ENCODE data around the gene EDIL3. TPM values are rescaled to one million over a fixed set of nuclear protein-coding genes. Genes with fewer than 3 reads are reported as not detected.

The EDIL3 gene
- total RNA-seq, 1 experiment from 2014 or later: 0.32 TPM

DNA sequence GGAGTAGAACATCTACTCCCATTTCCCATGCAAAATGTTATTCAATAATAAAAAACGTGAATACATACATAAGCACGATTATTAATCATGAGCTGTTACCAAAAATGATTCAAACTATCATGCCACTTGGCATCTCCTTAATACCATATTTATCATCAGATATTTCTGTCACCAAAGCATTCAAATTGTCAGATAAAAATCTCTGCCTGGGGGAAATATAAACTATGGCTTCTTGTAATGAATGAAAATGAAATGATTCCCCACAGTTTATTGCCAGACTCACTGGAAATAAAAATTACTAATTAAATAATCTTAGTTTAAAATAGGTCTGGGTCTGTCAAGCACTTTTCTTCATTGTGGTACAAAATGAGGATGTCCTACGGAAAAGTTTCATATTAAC is 265.4 kb downstream of the EDIL3 start (continued):
- TF ChIP-seq, protein P1, sequence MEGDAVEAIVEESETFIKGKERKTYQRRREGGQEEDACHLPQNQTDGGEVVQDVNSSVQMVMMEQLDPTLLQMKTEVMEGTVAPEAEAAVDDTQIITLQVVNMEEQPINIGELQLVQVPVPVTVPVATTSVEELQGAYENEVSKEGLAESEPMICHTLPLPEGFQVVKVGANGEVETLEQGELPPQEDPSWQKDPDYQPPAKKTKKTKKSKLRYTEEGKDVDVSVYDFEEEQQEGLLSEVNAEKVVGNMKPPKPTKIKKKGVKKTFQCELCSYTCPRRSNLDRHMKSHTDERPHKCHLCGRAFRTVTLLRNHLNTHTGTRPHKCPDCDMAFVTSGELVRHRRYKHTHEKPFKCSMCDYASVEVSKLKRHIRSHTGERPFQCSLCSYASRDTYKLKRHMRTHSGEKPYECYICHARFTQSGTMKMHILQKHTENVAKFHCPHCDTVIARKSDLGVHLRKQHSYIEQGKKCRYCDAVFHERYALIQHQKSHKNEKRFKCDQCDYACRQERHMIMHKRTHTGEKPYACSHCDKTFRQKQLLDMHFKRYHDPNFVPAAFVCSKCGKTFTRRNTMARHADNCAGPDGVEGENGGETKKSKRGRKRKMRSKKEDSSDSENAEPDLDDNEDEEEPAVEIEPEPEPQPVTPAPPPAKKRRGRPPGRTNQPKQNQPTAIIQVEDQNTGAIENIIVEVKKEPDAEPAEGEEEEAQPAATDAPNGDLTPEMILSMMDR (IDR thresholded peaks at IDR 0.05 in 2 of 3, conservative IDR thresholded peaks at IDR 0.05 in 1 of 3; ENCODE audit: borderline replicate concordance in 1 of 3, insufficient read depth in 1 of 3, low read depth in 2 of 3, low read length in 2 of 3): no peak
- no peak for TF ChIP-seq EZH2phosphoT487 (IDR thresholded peaks at IDR 0.05; ENCODE audit: borderline replicate concordance)
- TF ChIP-seq, protein P2, sequence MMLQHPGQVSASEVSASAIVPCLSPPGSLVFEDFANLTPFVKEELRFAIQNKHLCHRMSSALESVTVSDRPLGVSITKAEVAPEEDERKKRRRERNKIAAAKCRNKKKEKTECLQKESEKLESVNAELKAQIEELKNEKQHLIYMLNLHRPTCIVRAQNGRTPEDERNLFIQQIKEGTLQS (IDR thresholded peaks at IDR 0.05): no peak
- no peak for TF ChIP-seq EGR1 (IDR thresholded peaks at IDR 0.05; ENCODE audit: low read depth)
- no peak for TF ChIP-seq POLR2AphosphoS5 (IDR thresholded peaks at IDR 0.05; ENCODE audit: low read depth, low read length)
- no peak for TF ChIP-seq YY1 (IDR thresholded peaks at IDR 0.05; ENCODE audit: extremely low read depth, insufficient replicate concordance, low read depth, low read length)

DNA sequence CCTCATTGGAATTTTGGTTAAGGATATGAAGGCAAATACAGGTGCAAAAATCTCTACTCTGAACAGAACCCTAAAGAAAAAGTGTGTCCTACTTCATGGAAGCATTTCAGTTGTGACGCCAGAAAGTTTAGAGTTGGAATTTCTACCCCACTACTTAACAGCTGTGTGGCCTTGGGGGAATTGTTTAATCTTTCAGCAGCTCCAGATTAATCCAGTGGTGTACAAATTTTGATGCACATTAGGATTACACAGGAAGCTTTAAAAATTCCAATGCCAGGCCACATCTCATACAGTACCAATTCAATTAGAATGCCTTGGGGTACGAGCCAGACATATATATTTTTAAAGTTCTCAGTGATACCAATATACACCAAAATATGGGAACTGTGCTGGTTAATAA is 266.1 kb downstream of the EDIL3 start:
- intact Hi-C loops (cut with micrococcal nuclease): no loop called here
- RAD21 ChIA-PET (ENCODE audit: low non-redundant PET in 1 of 2, low total read pairs in 2 of 2, uncharacterized antibody in 2 of 2, unreplicated experiment in 2 of 2): no interaction called here
- BruUV-seq (replicated peaks): no TSS peak
- no peaks in the 10 kb centered on the region for H3K27me3 ChIP-seq (ENCODE audit: insufficient read depth, low read length)
- H3K27ac ChIP-seq (ENCODE audit: low read depth, low read length): no peak overlapping the region
- H3K36me3 ChIP-seq (ENCODE audit: control insufficient read depth in 1 of 2, insufficient read depth in 2 of 2, low read length in 2 of 2): no peaks in the 10 kb centered on the region
- CTCF ChIA-PET: no interaction called here
- H3K4me2 ChIP-seq (ENCODE audit: low read length): no peak overlapping the region
- DNase-seq (ENCODE audit: low read depth, low spot score) (no peak), ATAC-seq (no peak)
- H3K9me3 ChIP-seq (ENCODE audit: control insufficient read depth in 1 of 2, insufficient read depth in 1 of 2, low read depth in 1 of 2, low read length in 2 of 2): no peaks in the 10 kb centered on the region
- no peaks in the 10 kb centered on the region for H4K20me1 ChIP-seq (ENCODE audit: insufficient read depth)
- no peak overlapping the region for H3K4me3 ChIP-seq (replicated peaks in 1 of 2; ENCODE audit: low read depth in 1 of 2, low read length in 2 of 2)
- peaks cover under 1 to 5% of the 10 kb centered on the region in 2 experiments; a peak in 3 of 4 replicates for H3K4me1 ChIP-seq (ENCODE audit: control insufficient read depth in 1 of 2, insufficient read depth in 2 of 2, low read length in 2 of 2)
- no peaks in the 10 kb centered on the region for H3K9me2 ChIP-seq (ENCODE audit: insufficient read depth)
- POLR2A ChIA-PET: no interaction called here
- no peak overlapping the region for H2AFZ ChIP-seq (ENCODE audit: low read depth, low read length, poor library complexity, severe bottlenecking)
- no peak overlapping the region for H3K9ac ChIP-seq (ENCODE audit: low read length)
- no peaks in the 10 kb centered on the region for H3K79me2 ChIP-seq (ENCODE audit: insufficient read depth, low read length)
- TF ChIP-seq EZH2phosphoT487 (IDR thresholded peaks at IDR 0.05; ENCODE audit: borderline replicate concordance): no peak
- TF ChIP-seq CBX3 (IDR thresholded peaks at IDR 0.05; ENCODE audit: low read depth): no peak
- TF ChIP-seq ZNF274 (IDR thresholded peaks at IDR 0.05; ENCODE audit: low read depth, low read length): no peak
- no peak for TF ChIP-seq SIN3A (IDR thresholded peaks at IDR 0.05; ENCODE audit: low read depth)
- TF ChIP-seq, protein P3, sequence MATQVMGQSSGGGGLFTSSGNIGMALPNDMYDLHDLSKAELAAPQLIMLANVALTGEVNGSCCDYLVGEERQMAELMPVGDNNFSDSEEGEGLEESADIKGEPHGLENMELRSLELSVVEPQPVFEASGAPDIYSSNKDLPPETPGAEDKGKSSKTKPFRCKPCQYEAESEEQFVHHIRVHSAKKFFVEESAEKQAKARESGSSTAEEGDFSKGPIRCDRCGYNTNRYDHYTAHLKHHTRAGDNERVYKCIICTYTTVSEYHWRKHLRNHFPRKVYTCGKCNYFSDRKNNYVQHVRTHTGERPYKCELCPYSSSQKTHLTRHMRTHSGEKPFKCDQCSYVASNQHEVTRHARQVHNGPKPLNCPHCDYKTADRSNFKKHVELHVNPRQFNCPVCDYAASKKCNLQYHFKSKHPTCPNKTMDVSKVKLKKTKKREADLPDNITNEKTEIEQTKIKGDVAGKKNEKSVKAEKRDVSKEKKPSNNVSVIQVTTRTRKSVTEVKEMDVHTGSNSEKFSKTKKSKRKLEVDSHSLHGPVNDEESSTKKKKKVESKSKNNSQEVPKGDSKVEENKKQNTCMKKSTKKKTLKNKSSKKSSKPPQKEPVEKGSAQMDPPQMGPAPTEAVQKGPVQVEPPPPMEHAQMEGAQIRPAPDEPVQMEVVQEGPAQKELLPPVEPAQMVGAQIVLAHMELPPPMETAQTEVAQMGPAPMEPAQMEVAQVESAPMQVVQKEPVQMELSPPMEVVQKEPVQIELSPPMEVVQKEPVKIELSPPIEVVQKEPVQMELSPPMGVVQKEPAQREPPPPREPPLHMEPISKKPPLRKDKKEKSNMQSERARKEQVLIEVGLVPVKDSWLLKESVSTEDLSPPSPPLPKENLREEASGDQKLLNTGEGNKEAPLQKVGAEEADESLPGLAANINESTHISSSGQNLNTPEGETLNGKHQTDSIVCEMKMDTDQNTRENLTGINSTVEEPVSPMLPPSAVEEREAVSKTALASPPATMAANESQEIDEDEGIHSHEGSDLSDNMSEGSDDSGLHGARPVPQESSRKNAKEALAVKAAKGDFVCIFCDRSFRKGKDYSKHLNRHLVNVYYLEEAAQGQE (IDR thresholded peaks at IDR 0.05; ENCODE audit: low read depth): no peak
- no peak for TF ChIP-seq POLR2AphosphoS5 (IDR thresholded peaks at IDR 0.05; ENCODE audit: low read depth, low read length)
- TF ChIP-seq, protein P4, sequence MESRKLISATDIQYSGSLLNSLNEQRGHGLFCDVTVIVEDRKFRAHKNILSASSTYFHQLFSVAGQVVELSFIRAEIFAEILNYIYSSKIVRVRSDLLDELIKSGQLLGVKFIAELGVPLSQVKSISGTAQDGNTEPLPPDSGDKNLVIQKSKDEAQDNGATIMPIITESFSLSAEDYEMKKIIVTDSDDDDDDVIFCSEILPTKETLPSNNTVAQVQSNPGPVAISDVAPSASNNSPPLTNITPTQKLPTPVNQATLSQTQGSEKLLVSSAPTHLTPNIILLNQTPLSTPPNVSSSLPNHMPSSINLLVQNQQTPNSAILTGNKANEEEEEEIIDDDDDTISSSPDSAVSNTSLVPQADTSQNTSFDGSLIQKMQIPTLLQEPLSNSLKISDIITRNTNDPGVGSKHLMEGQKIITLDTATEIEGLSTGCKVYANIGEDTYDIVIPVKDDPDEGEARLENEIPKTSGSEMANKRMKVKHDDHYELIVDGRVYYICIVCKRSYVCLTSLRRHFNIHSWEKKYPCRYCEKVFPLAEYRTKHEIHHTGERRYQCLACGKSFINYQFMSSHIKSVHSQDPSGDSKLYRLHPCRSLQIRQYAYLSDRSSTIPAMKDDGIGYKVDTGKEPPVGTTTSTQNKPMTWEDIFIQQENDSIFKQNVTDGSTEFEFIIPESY (IDR thresholded peaks at IDR 0.05; ENCODE audit: extremely low read depth, insufficient replicate concordance, low read length): no peak
- no peak for TF ChIP-seq YY1 (IDR thresholded peaks at IDR 0.05; ENCODE audit: extremely low read depth, insufficient replicate concordance, low read depth, low read length)
- no peak for TF ChIP-seq EGR1 (IDR thresholded peaks at IDR 0.05; ENCODE audit: low read depth)
- TF ChIP-seq TCF7L2 (IDR thresholded peaks at IDR 0.05; ENCODE audit: borderline replicate concordance, extremely low read depth, insufficient read depth, insufficient read length): no peak
- no peak for TF ChIP-seq EZH2 (IDR thresholded peaks at IDR 0.05)
- TF ChIP-seq, protein P2 (IDR thresholded peaks at IDR 0.05): no peak

Data from HCT116 (cell line).